Nephron (organoid): ENCODE measurements around the gene FLOT1.

Experiments
- H3K27ac Mint-ChIP-seq, 3 experiments: 2 replicates each; pipeline ENCODE4 v1.8.0; 2020; ENCODE audit warnings: mixed read lengths in 3 of 3, mild to moderate bottlenecking in 2 of 3, moderate library complexity in 1 of 3
- H3K27me3 Mint-ChIP-seq: 2 replicates; pipeline ENCODE4 v1.8.0; 2021; ENCODE audit warnings: low read depth, mild to moderate bottlenecking, moderate library complexity, mixed read lengths
- H3K36me3 Mint-ChIP-seq: 2 replicates; pipeline ENCODE4 v1.8.0; 2020; ENCODE audit warnings: low read depth, mixed read lengths
- H3K4me1 Mint-ChIP-seq: 2 replicates; pipeline ENCODE4 v1.8.0; 2020; ENCODE audit warnings: mixed read lengths
- H3K4me3 Mint-ChIP-seq, 3 experiments: 2 replicates each; pipeline ENCODE4 v1.8.0; 2020; ENCODE audit warnings: mild to moderate bottlenecking in 3 of 3, mixed read lengths in 3 of 3, moderate library complexity in 2 of 3
- H3K9me3 Mint-ChIP-seq: 2 replicates; pipeline ENCODE4 v1.8.0; 2020; ENCODE audit warnings: mixed read lengths
- CTCF ChIP-seq, 3 experiments: fragments of 200-600 bp; sonication (generic); IDR thresholded peaks; one replicate each; pipeline ENCODE4 v1.5.0; 2021; ENCODE audit warnings: antibody characterized with exemption in 3 of 3; ENCODE audit not compliant: unreplicated experiment in 3 of 3

FLOT1 gene

GRCh38 chr6:30690403-30691207, 51.9 kb downstream of the FLOT1 start, which contains the start of gene NRM:
TSS of gene NRM (minus strand) at chr6:30690984. CDS start at chr6:30690974, 10 bp downstream.
- peak within 1 kb of the TSS; percentile 94 to 96 (median 95) for H3K27ac Mint-ChIP-seq
- peaks cover 51% of the 10 kb centered on the region for H3K4me1 Mint-ChIP-seq
- peak within 1 kb of the TSS; percentile 93 to 96 (median 94) for H3K4me3 Mint-ChIP-seq
- peaks cover 3% of the 10 kb centered on the region for H3K27me3 Mint-ChIP-seq
- no peak for TF ChIP-seq CTCF (IDR thresholded peaks at IDR 0.05; ENCODE audit: unreplicated experiment in 3 of 3)
- no peaks in the 10 kb centered on the region for H3K36me3 Mint-ChIP-seq
- no peaks in the 10 kb centered on the region for H3K9me3 Mint-ChIP-seq

GRCh38 chr6:30689985-30690384, 52.5 kb downstream of the FLOT1 start:
- H3K27me3 Mint-ChIP-seq: peaks cover 3% of the 10 kb centered on the region
- peak overlapping the region; percentile 94 to 96 (median 95) for H3K27ac Mint-ChIP-seq
- peaks cover 58% of the 10 kb centered on the region for H3K4me1 Mint-ChIP-seq
- H3K4me3 Mint-ChIP-seq: peak overlapping the region; percentile 93 to 96 (median 94)
- no peak for TF ChIP-seq CTCF (IDR thresholded peaks at IDR 0.05; ENCODE audit: unreplicated experiment in 3 of 3)
- peaks cover 4% of the 10 kb centered on the region for H3K36me3 Mint-ChIP-seq
- no peaks in the 10 kb centered on the region for H3K9me3 Mint-ChIP-seq

- H3K36me3 Mint-ChIP-seq: peaks cover 5% of the 10 kb centered on the region
- H3K27me3 Mint-ChIP-seq: peaks cover 3% of the 10 kb centered on the region
- H3K9me3 Mint-ChIP-seq: no peaks in the 10 kb centered on the region
- peak overlapping the region; percentile 96 to 98 (median 97) for H3K4me3 Mint-ChIP-seq
- peak overlapping the region; percentile 94 to 96 (median 95) for H3K27ac Mint-ChIP-seq
- no peak for TF ChIP-seq CTCF (IDR thresholded peaks at IDR 0.05; ENCODE audit: unreplicated experiment in 3 of 3)
- peaks cover 63% of the 10 kb centered on the region for H3K4me1 Mint-ChIP-seq
Measured at GRCh38 chr6:30689022-30689865, 53.2 kb downstream of the FLOT1 start.

GRCh38 chr6:30688569-30688968, 53.9 kb downstream of the FLOT1 start:
- Mint-ChIP-seq H3K27ac (peak overlapping the region; percentile 94 to 96 (median 94)), H3K36me3 (peaks cover 5% of the 10 kb centered on the region), H3K9me3 (no peaks in the 10 kb centered on the region), H3K27me3 (peaks cover 3% of the 10 kb centered on the region), H3K4me3 (peak overlapping the region; percentile 96 to 98 (median 97)), H3K4me1 (peaks cover 70% of the 10 kb centered on the region)
- no peak for TF ChIP-seq CTCF (IDR thresholded peaks at IDR 0.05; ENCODE audit: unreplicated experiment in 3 of 3)

- no peaks in the 10 kb centered on the region for H3K9me3 Mint-ChIP-seq
- peak overlapping the region; percentile 94 to 96 (median 94) for H3K27ac Mint-ChIP-seq
- H3K4me1 Mint-ChIP-seq: peaks cover 77% of the 10 kb centered on the region
- H3K4me3 Mint-ChIP-seq: peak overlapping the region; percentile 96 to 98 (median 97)
- H3K27me3 Mint-ChIP-seq: peaks cover 3% of the 10 kb centered on the region
- no peak for TF ChIP-seq CTCF (IDR thresholded peaks at IDR 0.05; ENCODE audit: unreplicated experiment in 3 of 3)
- H3K36me3 Mint-ChIP-seq: peaks cover 5% of the 10 kb centered on the region
Measured at GRCh38 chr6:30687659-30688431, 54.6 kb downstream of the FLOT1 start.
